Vagina (tissue), 2 donors: ENCODE measurements around the gene KRT25. TPM values are rescaled to one million over a fixed set of nuclear protein-coding genes. Genes with fewer than 3 reads are reported as not detected.

ENCODE experiments used
- DNase-seq, 2 donors: peaks; one replicate each; pipeline ENCODE4 v3.0.0-alpha.2; 2017; ENCODE audit errors: extremely low spot score in 2 of 2
- H3K27ac ChIP-seq: fragments of 200-600 bp; sonication (generic); one replicate; pipeline ENCODE4 v1.5.1; 2019
- H3K27me3 ChIP-seq: fragments of 200-600 bp; sonication (generic); one replicate; pipeline ENCODE4 v1.5.1; 2019
- H3K36me3 ChIP-seq, 2 donors: fragments of 200-600 bp; sonication (generic); one replicate each; pipeline ENCODE4 v1.5.1; 2017 to 2019
- H3K4me1 ChIP-seq: fragments of 200-600 bp; sonication (generic); one replicate; pipeline ENCODE4 v1.5.1; 2019
- H3K4me3 ChIP-seq, 2 donors: fragments of 200-600 bp; sonication (generic); 1 replicate in 1 of 2; 2 replicates in 1 of 2; pipeline ENCODE4 v1.5.1; 2016 to 2019
- H3K9me3 ChIP-seq: fragments of 200-600 bp; sonication (generic); one replicate; pipeline ENCODE4 v1.5.1; 2019
- POLR2A ChIP-seq, 2 donors: fragments of 450-650 bp; IDR thresholded peaks; one replicate each; pipeline ENCODE4 v1.6.1; 2017; ENCODE audit warnings: antibody characterized with exemption in 2 of 2, mild to moderate bottlenecking in 2 of 2, moderate library complexity in 2 of 2
- POLR2AphosphoS5 ChIP-seq, 2 donors: sonication (generic); formaldehyde crosslinking; IDR thresholded peaks; one replicate each; pipeline ENCODE4 v1.9.0; 2017; ENCODE audit warnings: antibody characterized with exemption in 2 of 2, mild to moderate bottlenecking in 2 of 2, low read depth in 1 of 2; ENCODE audit not compliant: insufficient read depth in 1 of 2
- intact Hi-C: fragments of 100-400 bp; cut with DNase I; formaldehyde crosslinking; loops from one replicate; pipeline ENCODE4 v1.15.1; 2023
- total RNA-seq: library from RNA; depleted of rRNA; stranded (reverse); fragments of >200 nt; gene quantifications from one replicate; pipeline ENCODE4 v1.2.3, GENCODE V29; 2016
- TF ChIP-seq, protein P1 (sequence below), 3 experiments: fragments of 450-650 bp in 2 of 3; fragments of 200-600 bp in 1 of 3; sonication (generic) in 1 of 3; IDR thresholded peaks; one replicate each; pipeline ENCODE4 v1.5.1; 2017 to 2019; ENCODE audit warnings: antibody characterized with exemption in 3 of 3, mild to moderate bottlenecking in 2 of 3, moderate library complexity in 2 of 3

KRT25 gene
- total RNA-seq, 1 donor from 2014 or later: not detected

DNA sequence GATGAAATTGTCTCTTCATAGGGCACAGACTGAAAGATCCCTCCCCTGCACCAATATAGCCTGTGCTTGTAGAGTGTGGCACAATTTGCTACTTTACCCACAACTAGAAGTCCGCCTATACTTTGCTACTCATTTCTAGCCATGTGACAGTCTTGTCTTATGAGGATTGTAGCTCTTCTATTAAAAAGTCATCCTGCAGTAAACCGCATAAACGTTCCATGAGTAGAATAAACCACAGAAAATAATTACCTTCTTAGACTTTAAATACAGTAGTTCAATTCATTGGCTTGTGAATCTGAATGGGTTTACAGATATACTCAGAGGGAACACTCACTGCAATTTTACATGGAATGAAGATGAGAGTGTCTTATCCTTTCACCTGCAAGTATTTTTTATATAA lies 22.8 kb upstream of the KRT25 start:
- Histone ChIP-seq H3K27ac (no peak overlapping the region), H3K4me1 (no peaks in the 10 kb centered on the region), H3K4me3 (no peak overlapping the region), H3K27me3 (no peaks in the 10 kb centered on the region), H3K36me3 (no peaks in the 10 kb centered on the region), H3K9me3 (no peaks in the 10 kb centered on the region)
- no peak for TF ChIP-seq POLR2AphosphoS5 (IDR thresholded peaks at IDR 0.05; ENCODE audit: insufficient read depth in 1 of 2, low read depth in 1 of 2)
- no peak for TF ChIP-seq POLR2A (IDR thresholded peaks at IDR 0.05)
- TF ChIP-seq, protein P1, sequence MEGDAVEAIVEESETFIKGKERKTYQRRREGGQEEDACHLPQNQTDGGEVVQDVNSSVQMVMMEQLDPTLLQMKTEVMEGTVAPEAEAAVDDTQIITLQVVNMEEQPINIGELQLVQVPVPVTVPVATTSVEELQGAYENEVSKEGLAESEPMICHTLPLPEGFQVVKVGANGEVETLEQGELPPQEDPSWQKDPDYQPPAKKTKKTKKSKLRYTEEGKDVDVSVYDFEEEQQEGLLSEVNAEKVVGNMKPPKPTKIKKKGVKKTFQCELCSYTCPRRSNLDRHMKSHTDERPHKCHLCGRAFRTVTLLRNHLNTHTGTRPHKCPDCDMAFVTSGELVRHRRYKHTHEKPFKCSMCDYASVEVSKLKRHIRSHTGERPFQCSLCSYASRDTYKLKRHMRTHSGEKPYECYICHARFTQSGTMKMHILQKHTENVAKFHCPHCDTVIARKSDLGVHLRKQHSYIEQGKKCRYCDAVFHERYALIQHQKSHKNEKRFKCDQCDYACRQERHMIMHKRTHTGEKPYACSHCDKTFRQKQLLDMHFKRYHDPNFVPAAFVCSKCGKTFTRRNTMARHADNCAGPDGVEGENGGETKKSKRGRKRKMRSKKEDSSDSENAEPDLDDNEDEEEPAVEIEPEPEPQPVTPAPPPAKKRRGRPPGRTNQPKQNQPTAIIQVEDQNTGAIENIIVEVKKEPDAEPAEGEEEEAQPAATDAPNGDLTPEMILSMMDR (IDR thresholded peaks at IDR 0.05): no peak
- intact Hi-C loops: no loop called here
- no peak for DNase-seq

DNA sequence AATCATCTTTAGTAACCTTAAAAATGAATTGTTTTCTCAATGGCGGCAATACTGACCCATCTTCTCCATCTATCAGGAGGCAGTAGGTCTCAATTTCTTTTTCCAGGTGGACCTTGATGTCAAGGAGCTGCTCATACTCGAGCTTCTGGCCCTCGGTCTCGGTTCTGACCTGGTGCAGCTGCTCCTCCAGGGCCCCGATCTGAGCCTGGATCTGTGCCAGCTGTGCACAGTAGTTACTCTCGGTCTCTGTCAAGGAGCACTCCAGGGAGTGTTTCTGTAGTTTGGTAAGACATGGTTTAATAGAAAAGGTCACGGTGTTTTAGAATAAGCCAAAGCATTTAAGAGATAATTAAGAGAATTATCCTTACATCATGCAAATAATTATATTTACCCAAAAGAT lies 22.3 kb upstream of the KRT25 start:
- no peaks in the 10 kb centered on the region for H3K4me1 ChIP-seq
- no peak overlapping the region for H3K4me3 ChIP-seq
- no peaks in the 10 kb centered on the region for H3K9me3 ChIP-seq
- TF ChIP-seq POLR2A (IDR thresholded peaks at IDR 0.05) (no peak), POLR2AphosphoS5 (IDR thresholded peaks at IDR 0.05; ENCODE audit: insufficient read depth in 1 of 2, low read depth in 1 of 2) (no peak)
- TF ChIP-seq, protein P1 (IDR thresholded peaks at IDR 0.05): no peak
- DNase-seq: no peak
- no peak overlapping the region for H3K27ac ChIP-seq
- H3K36me3 ChIP-seq: no peaks in the 10 kb centered on the region
- intact Hi-C loops: no loop called here
- H3K27me3 ChIP-seq: no peaks in the 10 kb centered on the region

DNA sequence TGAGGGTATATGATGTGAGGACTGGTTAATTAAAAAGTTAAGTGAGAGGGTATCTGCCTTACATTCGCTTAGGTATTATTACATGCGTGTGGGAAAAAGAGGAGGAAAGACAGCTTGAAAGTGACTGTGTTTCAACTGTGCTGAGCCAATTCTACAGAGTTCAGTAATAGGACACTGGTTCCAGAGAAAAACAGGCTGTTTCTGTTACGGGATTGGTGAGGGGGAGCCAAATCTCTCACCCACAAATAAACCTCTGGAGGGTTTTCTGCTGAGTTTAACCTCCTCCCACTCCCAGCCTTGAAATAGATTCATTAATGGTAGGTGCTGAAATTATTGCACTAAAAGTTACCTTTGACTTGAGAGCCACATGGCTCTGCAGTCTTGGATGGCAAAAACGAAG lies 20.8 kb upstream of the KRT25 start:
- H3K4me1 ChIP-seq: no peaks in the 10 kb centered on the region
- H3K27me3 ChIP-seq: no peaks in the 10 kb centered on the region
- H3K4me3 ChIP-seq: no peak overlapping the region
- no peaks in the 10 kb centered on the region for H3K9me3 ChIP-seq
- TF ChIP-seq, protein P1 (IDR thresholded peaks at IDR 0.05): no peak
- TF ChIP-seq POLR2A (IDR thresholded peaks at IDR 0.05) (no peak), POLR2AphosphoS5 (IDR thresholded peaks at IDR 0.05; ENCODE audit: insufficient read depth in 1 of 2, low read depth in 1 of 2) (no peak)
- DNase-seq: no peak
- no peak overlapping the region for H3K27ac ChIP-seq
- no peaks in the 10 kb centered on the region for H3K36me3 ChIP-seq
- intact Hi-C loops: no loop called here

DNA sequence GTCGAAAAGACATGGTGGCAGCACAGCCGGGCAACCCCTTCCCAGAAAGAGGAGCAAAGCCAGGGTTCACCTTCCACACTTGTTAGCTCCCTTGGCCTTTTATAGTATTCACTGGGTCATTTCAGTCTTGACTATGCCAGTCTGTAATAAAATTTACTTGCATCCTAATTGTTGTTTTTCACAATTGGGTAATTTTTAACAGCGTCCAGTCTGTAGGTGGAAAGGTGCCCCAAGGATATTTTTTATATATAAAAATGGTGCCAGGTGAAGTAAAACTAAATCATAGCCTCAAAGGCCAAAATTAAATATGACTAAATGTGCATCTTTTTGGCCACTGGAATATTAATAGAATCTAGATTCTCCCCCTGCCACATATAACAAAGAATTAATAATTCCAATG lies 17.0 kb upstream of the KRT25 start, which contains the start of gene KRT26:
KRT26 (minus strand) TSS at position 101 of the 400 bp plus-strand sequence; CDS start at position 13, 88 bp downstream.
- no peaks in the 10 kb centered on the region for H3K9me3 ChIP-seq
- intact Hi-C loops: no loop called here
- no peak for DNase-seq
- TF ChIP-seq, protein P1 (IDR thresholded peaks at IDR 0.05): no peak
- TF ChIP-seq POLR2AphosphoS5 (IDR thresholded peaks at IDR 0.05; ENCODE audit: insufficient read depth in 1 of 2, low read depth in 1 of 2) (no peak), POLR2A (IDR thresholded peaks at IDR 0.05) (no peak)
- no peak within 1 kb of the TSS for H3K4me3 ChIP-seq
- H3K4me1 ChIP-seq: no peaks in the 10 kb centered on the region
- H3K27ac ChIP-seq: no peak within 1 kb of the TSS
- no peaks in the 10 kb centered on the region for H3K27me3 ChIP-seq
- H3K36me3 ChIP-seq: no peaks in the 10 kb centered on the region

DNA sequence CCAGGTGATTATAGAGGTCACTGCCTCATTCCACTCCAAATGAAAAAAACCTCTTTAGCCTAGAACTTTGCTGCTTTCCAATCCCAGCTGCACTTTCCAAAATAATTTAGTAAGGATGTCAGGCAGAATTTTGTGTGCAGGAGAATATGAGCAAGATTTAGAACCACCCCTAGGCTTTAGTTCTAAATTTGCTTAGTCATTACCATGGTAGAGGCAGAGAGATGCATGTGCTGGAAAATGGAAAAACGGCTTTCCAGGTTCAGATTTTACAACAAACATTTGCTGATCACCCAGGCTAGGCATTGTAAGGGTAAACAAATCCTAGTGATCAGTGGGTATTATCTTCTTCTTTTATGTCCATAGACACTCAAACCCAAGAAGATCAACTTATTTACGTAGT lies 10.5 kb upstream of the KRT25 start:
- DNase-seq: no peak
- H3K9me3 ChIP-seq: peaks cover 8% of the 10 kb centered on the region
- no peaks in the 10 kb centered on the region for H3K27me3 ChIP-seq
- TF ChIP-seq, protein P1 (IDR thresholded peaks at IDR 0.05): no peak
- no peak for TF ChIP-seq POLR2AphosphoS5 (IDR thresholded peaks at IDR 0.05; ENCODE audit: insufficient read depth in 1 of 2, low read depth in 1 of 2)
- TF ChIP-seq POLR2A (IDR thresholded peaks at IDR 0.05): no peak
- H3K4me3 ChIP-seq: no peak overlapping the region
- no peak overlapping the region for H3K27ac ChIP-seq
- intact Hi-C loops: no loop called here
- no peaks in the 10 kb centered on the region for H3K36me3 ChIP-seq
- H3K4me1 ChIP-seq: no peaks in the 10 kb centered on the region
